ENCODE results near the gene ELOVL2.
"Not testable (repeated sequence)": the region's sequence is repeated elsewhere in the genome, so short reads cannot be mapped to it uniquely, and the experiment has no call there.

The ELOVL2 gene, protein sequence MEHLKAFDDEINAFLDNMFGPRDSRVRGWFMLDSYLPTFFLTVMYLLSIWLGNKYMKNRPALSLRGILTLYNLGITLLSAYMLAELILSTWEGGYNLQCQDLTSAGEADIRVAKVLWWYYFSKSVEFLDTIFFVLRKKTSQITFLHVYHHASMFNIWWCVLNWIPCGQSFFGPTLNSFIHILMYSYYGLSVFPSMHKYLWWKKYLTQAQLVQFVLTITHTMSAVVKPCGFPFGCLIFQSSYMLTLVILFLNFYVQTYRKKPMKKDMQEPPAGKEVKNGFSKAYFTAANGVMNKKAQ

DNA sequence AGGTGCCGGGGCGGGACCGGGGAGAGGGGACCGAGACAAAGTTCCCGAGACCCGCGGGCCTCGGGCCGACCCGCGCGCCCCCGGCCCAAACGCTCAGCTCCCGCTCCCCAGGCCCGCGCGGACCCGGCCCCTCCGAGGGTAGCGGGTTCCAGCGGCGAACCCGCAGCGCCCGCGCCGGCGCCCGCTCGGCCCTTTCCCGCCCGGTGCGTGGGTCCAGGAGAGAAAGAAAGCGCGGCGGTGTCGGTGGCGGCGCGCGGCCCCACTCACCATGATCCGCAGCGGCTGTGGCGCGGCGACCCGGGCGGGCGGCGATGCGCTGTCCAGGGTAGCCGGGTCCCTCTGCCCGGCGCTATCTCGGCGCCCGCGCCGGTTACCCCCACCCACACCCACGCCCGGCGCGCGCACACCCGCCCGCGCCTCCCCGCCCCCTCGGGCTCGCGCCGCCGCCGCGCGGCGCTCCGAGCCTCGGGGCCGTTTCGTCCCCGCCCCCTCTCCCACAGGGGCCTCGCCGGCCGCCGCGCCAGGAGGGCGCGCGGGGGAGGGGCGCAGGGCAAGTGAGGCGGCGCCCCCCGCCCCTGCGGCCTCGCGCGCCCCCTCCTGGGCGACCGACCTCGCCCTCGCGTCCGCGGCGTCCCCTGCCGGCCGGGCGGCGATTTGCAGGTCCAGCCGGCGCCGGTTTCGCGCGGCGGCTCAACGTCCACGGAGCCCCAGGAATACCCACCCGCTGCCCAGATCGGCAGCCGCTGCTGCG, at the start of gene ELOVL2:
Gene ELOVL2 (minus strand): TSS at position 345 of the 751 bp plus-strand sequence. CDS start 75 bp downstream, at position 270.
- no peak for DNase-seq

GRCh38 chr6:11093376-11093625, 49.2 kb upstream of the ELOVL2 start:
- no peak for DNase-seq

GRCh38 chr6:11092668-11093375, 48.7 kb upstream of the ELOVL2 start:
- DNase-seq: no peak

DNA sequence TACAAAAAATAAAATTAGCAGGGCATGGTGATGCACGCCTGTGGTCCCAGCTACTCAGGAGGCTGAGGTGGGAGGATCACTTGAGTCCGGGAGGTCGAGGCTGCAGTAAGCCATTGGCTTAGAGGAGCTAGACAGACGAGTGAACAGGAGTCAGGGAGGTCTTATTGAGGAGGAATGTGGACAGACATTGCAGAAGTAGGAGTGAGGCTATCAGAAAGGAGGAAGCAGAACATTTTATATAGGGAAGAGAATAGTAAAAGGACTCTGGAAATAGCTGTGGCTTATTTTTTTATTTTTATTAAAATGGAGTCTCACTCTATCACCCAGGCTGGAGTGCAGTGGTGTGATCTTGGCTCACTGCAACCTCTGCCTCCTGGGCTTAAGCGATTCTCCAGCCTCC, 47.0 kb upstream of the ELOVL2 start:
- DNase-seq: not testable (repeated sequence)

DNA sequence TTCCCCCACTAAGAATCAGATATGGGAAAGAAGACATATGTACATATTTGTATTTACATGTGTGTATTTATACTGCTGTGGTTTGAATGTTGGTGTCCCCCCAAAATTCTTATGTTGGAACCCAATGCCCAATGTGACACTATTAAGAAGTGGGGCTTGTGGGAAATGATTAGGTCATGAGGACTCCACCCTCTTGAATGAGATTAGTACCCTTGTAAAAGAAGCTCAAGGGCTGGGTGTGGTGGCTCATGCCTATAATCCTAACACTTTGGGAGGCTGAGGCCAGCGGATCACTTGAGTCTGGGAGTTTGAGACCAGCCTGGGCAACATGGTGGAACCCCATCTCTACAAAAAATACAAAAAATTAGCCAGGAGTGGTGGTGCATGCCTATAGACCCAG, 45.6 kb upstream of the ELOVL2 start:
- DNase-seq: no peak

DNA sequence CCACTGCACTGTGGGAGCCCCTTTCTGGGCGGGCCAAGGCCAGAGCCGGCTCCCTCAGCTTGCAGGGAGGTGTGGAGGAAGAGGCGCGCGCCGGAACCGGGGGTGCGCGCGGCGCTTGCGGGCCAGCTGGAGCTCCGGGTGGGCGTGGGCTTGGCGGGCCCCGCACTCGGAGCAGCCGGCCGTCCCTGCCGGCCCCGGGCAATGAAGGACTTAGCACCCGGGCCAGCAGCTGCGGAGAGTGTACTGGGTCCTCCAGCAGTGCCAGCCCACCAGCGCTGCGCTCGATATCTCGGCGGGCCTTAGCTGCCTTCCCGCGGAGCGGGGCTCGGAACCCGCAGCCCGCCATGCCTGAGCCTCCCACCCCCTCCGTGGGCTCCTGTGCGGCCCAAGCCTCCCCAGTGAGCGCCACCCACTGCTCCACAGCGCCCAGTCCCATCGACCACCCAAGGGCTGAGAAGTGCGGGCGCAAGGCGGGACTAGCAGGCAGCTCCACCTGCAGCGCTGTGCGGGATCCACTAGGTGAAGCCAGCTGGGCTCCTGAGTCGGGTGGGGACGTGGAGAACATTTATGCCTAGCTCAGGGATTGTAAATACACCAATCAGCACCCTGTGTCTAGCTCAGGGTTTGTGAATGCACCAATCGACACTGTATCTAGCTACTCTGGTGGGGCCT, 43.2 kb upstream of the ELOVL2 start:
- DNase-seq: not testable (repeated sequence)

DNA sequence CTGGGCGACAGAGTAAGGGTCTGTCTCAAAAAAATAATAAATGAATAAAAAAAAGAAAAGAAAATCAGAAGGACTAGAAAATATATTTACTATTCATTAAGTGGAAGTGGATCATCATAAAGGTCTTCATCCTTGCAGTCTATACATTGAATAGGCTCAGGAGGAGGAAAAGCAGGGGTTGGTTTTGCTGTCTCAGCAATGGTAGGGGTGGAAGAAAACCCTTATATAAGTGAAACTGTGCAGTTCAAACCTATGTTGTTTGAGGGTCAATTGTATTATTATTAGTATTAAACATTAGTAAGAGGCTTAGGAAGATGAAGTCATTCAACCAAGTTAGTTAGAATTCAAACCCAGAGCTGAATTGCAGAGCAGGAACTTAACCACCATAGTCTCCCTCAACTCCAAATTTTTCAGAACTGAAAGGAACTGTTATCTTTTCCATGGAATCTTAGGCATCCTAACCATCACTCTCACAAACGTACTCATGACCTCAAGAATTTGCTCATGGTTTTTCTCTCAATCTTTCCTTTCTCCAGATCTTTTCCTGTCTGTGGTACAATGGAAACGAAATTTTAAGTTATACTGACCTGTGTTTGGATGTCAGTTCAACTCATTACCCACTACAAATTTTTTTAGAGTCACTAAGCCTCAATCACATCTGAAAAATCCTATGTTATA, 41.8 kb upstream of the ELOVL2 start:
- no peak for DNase-seq

GRCh38 chr6:11083956-11084355, 39.9 kb upstream of the ELOVL2 start:
- no peak for DNase-seq

- no peak for DNase-seq
Measured at GRCh38 chr6:11083491-11083890, 39.4 kb upstream of the ELOVL2 start.

- DNase-seq: no peak
Measured at GRCh38 chr6:11080296-11080695, 36.2 kb upstream of the ELOVL2 start.

GRCh38 chr6:11078266-11078665, 34.2 kb upstream of the ELOVL2 start:
- no peak for DNase-seq

- no peak for DNase-seq
Measured at GRCh38 chr6:11076540-11076939, 32.4 kb upstream of the ELOVL2 start.

DNA sequence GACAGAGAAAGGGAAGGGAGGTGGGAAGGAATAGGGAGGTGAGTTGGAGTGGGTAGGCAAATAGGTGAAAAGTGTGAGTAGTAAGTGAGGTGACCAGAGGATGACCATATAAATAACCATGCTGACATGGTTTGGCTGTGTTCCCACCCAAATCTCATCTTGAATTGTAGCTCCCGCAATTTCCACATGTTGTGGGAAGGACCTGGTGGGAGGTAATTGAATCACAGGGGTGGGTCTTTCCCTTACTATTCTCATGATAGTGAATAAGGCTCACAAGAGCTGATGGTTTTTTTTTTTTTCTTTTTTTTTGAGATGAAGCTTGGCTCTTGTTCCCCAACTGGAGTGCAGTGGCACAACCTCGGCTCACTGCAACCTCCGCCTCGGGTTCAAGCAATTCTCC, 28.0 kb upstream of the ELOVL2 start:
- no peak for DNase-seq

DNA sequence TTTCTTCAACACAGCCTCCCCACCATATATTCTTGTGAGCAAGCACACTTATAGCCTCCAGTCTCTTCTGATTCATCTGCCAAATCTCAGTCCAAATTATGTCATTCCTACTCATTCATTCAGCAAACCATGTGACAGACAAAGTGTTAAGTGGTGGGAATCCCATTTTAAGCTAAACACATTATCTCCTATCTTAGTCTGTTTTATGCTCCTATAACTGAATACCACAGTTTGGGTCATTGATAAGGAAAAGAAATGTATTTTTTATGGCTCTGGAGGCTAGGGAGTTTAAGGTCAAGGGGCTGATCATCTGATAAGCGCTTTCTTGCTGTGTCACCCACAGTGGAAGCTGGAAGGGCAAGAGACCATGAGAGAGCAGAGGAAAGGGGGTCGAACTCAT, 25.7 kb upstream of the ELOVL2 start:
- no peak for DNase-seq

DNA sequence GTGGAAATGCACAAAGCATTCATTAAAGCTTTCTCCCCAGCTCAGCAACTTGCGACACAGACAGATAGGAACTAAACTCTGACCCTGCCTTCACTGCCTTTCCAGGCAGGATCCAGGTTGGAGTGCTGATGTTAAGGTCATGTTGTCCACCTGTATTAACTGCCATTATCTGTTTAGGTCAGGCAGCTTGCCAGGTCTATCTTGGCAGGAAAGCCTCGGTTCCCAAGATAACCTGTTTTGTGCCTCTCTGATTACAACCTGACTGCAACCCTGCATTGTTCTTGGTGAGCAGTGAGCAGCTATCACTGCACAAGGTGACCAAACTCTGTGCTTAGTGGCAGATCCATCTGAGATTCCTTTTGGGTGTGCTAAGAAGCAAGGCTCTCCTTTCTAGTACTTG, 23.2 kb upstream of the ELOVL2 start:
- DNase-seq: no peak

- no peak for DNase-seq
Measured at GRCh38 chr6:11066505-11067347, 22.6 kb upstream of the ELOVL2 start.

DNA sequence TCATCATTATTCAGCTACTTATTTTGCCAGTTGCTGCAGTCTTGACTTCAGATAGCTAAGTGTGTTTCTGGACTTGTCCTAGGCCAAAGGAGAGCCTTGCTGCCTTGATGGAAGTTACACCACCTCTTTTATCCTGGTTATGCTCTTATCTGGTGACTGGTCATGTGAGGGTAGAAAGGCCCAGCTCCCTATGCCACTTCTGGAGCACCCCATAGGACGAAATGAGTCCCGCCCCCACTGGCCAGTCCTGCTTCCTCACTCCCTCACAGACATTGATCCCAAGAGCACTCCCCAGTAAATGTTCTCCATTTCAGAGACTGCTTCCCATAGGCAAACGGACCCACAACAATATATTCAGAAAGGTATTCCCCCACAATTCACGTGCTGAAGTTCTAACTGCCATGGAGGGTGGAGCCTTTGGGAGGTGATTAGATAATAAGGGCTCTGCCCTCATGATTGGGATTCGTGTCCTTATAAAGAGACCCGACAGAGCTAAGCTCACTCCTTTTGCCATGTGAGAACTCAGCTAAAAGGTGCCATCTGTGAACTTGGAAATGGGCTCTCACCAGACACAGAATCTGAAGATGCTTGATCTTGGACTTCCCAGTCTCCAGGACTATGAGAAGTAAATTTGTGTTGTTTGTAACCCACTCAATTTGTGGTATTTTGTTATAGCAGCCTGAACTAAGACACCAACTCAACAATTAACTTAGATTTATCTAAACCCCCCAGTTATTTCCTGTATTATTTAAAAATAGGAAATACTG, 21.5 kb upstream of the ELOVL2 start:
- no peak for DNase-seq

DNA sequence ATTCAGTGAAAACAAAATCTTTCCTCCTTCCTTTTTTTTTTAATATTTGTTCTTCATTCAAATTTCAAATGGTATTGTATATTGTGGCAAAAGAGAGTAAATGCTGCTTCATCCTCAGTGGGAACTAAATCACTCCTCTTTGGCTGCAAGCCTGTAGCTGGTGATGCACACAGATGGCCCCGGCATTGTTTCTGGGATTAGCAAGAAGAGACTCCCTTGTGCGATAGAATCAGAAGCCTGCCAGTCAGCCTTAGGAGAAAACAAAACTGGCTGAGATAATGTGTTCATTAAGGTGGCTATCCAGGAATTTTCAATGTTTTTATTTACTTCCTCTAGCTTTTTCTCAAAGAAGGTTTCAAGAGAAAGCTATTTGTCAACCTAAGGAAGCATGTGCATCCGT, 20.7 kb upstream of the ELOVL2 start:
- DNase-seq: no peak

DNA sequence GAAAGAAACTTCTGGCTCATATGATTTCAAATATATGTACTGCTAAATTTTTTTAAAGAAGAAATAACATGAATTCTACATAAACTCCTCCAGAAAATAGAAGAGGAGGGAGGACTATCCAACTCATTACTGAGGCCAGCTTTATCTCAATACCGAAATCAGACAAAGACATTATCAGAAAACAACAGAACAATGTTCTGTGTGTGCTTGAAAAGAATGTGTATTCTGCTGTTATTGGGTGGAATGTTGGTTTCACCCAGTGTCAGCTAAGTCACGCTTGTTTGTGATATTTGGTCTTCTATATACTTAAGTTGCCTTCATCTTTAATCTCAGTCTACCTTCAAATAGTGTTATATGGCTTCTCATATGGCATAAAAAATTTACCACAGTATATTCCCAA, 18.6 kb upstream of the ELOVL2 start:
- DNase-seq: no peak

GRCh38 chr6:11062083-11062482, 18.0 kb upstream of the ELOVL2 start:
- DNase-seq: no peak

GRCh38 chr6:11058406-11058805, 14.3 kb upstream of the ELOVL2 start:
- DNase-seq: no peak
